GM12878 (cell line): ENCODE results near the gene DTX3. TPM values are rescaled to one million over a fixed set of nuclear protein-coding genes. Genes with fewer than 3 reads are reported as not detected.
A peak's percentile ranks its signal among the peaks of the same experiment; 100 is the strongest.

Source experiments
- ATAC-seq: fragments of 200-7000 bp; cut with Tn5 transposase; 3 replicates; pipeline ENCODE4 v1.9.1; 2020; ENCODE audit warnings: mild to moderate bottlenecking, moderate library complexity
- BruUV-seq: library from RNA; stranded (reverse); fragments of 400-500 nt; replicated peaks from 2 replicates; lab custom pipeline; 2021; lab: Mats Ljungman, UMichigan
- CTCF ChIA-PET: fragments of 300-600 bp; sonication (Branson Sonifier 250); formaldehyde crosslinking; extraction: SDS; loops from one replicate; lab custom pipeline; 2021; ENCODE audit warnings: inconsistent platforms; lab: Yijun Ruan, JAX
- POLR2A ChIA-PET: fragments of 350-600 bp; formaldehyde crosslinking; extraction: SDS; loops from one replicate; lab custom pipeline; 2021; ENCODE audit warnings: inconsistent platforms; lab: Charles Lee
- RAD21 ChIA-PET: fragments of 300-600 bp; sonication (Branson Sonifier 250); formaldehyde crosslinking; loops from one replicate; lab custom pipeline; 2023; ENCODE audit warnings: antibody characterized with exemption; ENCODE audit not compliant: unreplicated experiment; lab: Charles Lee
- SMC1A ChIA-PET: fragments of 300-600 bp; sonication (Branson Sonifier 250); formaldehyde crosslinking; loops from one replicate; lab custom pipeline; 2023; ENCODE audit not compliant: unreplicated experiment, uncharacterized antibody; lab: Charles Lee
- DNase-seq: peaks from one replicate; pipeline ENCODE4 v3.0.0-alpha.2; 2011; ENCODE audit warnings: low read depth, low spot score
- FAIRE-seq: peaks from 3 replicates; lab custom pipeline; 2011; peaks lifted over from hg19 to GRCh38; lab: Jason Lieb, UNC
- H2AFZ ChIP-seq: 2 replicates; pipeline ENCODE4 v1.6.0; 2011; ENCODE audit warnings: low read depth, low read length, control low read depth; ENCODE audit not compliant: control insufficient read depth
- H3K27ac ChIP-seq: 2 replicates; pipeline ENCODE4 v1.5.1; 2011; ENCODE audit warnings: control low read depth; ENCODE audit not compliant: control insufficient read depth, insufficient read depth
- H3K27me3 ChIP-seq, 2 experiments: replicated peaks in 1 of 2; 2 replicates each; pipeline versions ENCODE4 v1.6.0 to v1.6.1; 2011; ENCODE audit warnings: low read length in 1 of 2; ENCODE audit not compliant: control insufficient read depth in 2 of 2, insufficient read depth in 2 of 2
- H3K36me3 ChIP-seq, 2 experiments: 2 replicates each; pipeline ENCODE4 v1.5.1; 2011; ENCODE audit warnings: low read length in 1 of 2; ENCODE audit not compliant: control insufficient read depth in 2 of 2, insufficient read depth in 2 of 2
- H3K4me1 ChIP-seq: 2 replicates; pipeline ENCODE4 v1.6.1; 2011; ENCODE audit warnings: mild to moderate bottlenecking, low read length, moderate library complexity, mixed read lengths; ENCODE audit not compliant: control insufficient read depth, insufficient read depth
- H3K4me2 ChIP-seq: 2 replicates; pipeline ENCODE4 v1.6.0; 2011; ENCODE audit warnings: control low read depth; ENCODE audit not compliant: control insufficient read depth, insufficient read depth
- H3K4me3 ChIP-seq: fragments of 200-600 bp; sonication (generic); 2 replicates; pipeline ENCODE4 v1.5.1; 2016
- H3K79me2 ChIP-seq: 2 replicates; pipeline ENCODE4 v1.6.0; 2011; ENCODE audit warnings: low read length; ENCODE audit not compliant: control insufficient read depth, insufficient read depth
- H3K9ac ChIP-seq: 2 replicates; pipeline ENCODE4 v1.8.0; 2011; ENCODE audit warnings: low read length, control low read depth, mixed read lengths; ENCODE audit not compliant: control insufficient read depth, insufficient read depth
- H3K9me3 ChIP-seq: replicated peaks from 3 replicates; pipeline ENCODE4 v1.5.1; 2011; ENCODE audit warnings: mild to moderate bottlenecking, low read length; ENCODE audit not compliant: control insufficient read depth, insufficient read depth
- H4K20me1 ChIP-seq: 2 replicates; pipeline ENCODE4 v1.6.0; 2011; ENCODE audit not compliant: control insufficient read depth, insufficient read depth
- BACH1 ChIP-seq: fragments of 450-650 bp; IDR thresholded peaks from 2 replicates; pipeline ENCODE4 v1.6.1; 2017; ENCODE audit warnings: mild to moderate bottlenecking, borderline replicate concordance
- BHLHE40 ChIP-seq, 2 experiments: fragments of 450-650 bp in 1 of 2; IDR thresholded peaks; 2 replicates each; pipeline ENCODE4 v1.6.1; 2011 to 2017; ENCODE audit warnings: low read depth in 2 of 2, borderline replicate concordance in 1 of 2, improper control_type of control experiment in 1 of 2, low read length in 1 of 2, mild to moderate bottlenecking in 1 of 2
- BMI1 ChIP-seq: fragments of 450-650 bp; IDR thresholded peaks from 2 replicates; pipeline ENCODE4 v1.6.1; 2016; ENCODE audit warnings: mild to moderate bottlenecking, moderate library complexity, borderline replicate concordance
- IKZF2 ChIP-seq, 2 experiments: fragments of 450-650 bp; IDR thresholded peaks; 2 replicates each; pipeline ENCODE4 v1.6.1; 2017; ENCODE audit warnings: mild to moderate bottlenecking in 2 of 2, moderate library complexity in 2 of 2
- MXI1 ChIP-seq: fragments of 150-350 bp; IDR thresholded peaks from 2 replicates; pipeline ENCODE4 v1.6.1; 2011; ENCODE audit warnings: low read depth, mild to moderate bottlenecking, inconsistent platforms, low read length, improper control_type of control experiment
- NFYA ChIP-seq: IDR thresholded peaks from 2 replicates; pipeline ENCODE4 v1.6.1; 2011; ENCODE audit warnings: low read depth, mild to moderate bottlenecking, low read length, improper control_type of control experiment, borderline replicate concordance
- PAX8 ChIP-seq: fragments of 450-650 bp; IDR thresholded peaks from 2 replicates; pipeline ENCODE4 v1.6.1; 2017; ENCODE audit warnings: mild to moderate bottlenecking, moderate library complexity
- SUPT20H ChIP-seq: IDR thresholded peaks from 2 replicates; pipeline ENCODE4 v1.6.1; 2011; ENCODE audit warnings: low read depth, mild to moderate bottlenecking, low read length, moderate library complexity, borderline replicate concordance; ENCODE audit not compliant: control insufficient read depth
- TAF1 ChIP-seq: IDR thresholded peaks from 2 replicates; pipeline ENCODE4 v1.6.1; 2011; ENCODE audit warnings: mild to moderate bottlenecking, low read depth, low read length, borderline replicate concordance
- TBL1XR1 ChIP-seq: IDR thresholded peaks from 2 replicates; pipeline ENCODE4 v1.6.1; 2012; ENCODE audit warnings: low read depth, low read length, improper control_type of control experiment
- ZSCAN29 ChIP-seq: fragments of 450-650 bp; IDR thresholded peaks from 2 replicates; pipeline ENCODE4 v1.6.1; 2017; ENCODE audit warnings: mild to moderate bottlenecking, moderate library complexity
- WGBS: methylation state at CpG from one replicate; pipeline ENCODE4 v1.1.6; 2016; ENCODE audit warnings: low lambda C conversion rate; ENCODE audit not compliant: insufficient replicate concordance, insufficient coverage; ENCODE audit errors: missing lambda C conversion rate; 5-methylcytosine and 5-hydroxymethylcytosine counted together
- in situ Hi-C: fragments of 300-500 bp; cut with MboI; formaldehyde crosslinking; loops from 9 replicates; pipeline ENCODE4 v1.14.3; 2018; ENCODE audit warnings: mixed read lengths
- intact Hi-C: fragments of 100-400 bp; cut with micrococcal nuclease; formaldehyde crosslinking; loops from one replicate; pipeline ENCODE4 v1.14.2; 2022; ENCODE audit not compliant: unreplicated experiment
- polyA plus RNA-seq, 11 experiments: library from polyadenylated mRNA; depleted of rRNA in 4 of 11; unstranded in 6 of 11; stranded (reverse) in 5 of 11; fragments of >200 nt; fragmentation: Nextera tagmentation in 4 of 11; fragmentation: Illumina TruSeq in 1 of 11; extraction: Ambion mirVana in 4 of 11; extraction: Trizol in 1 of 11; gene quantifications; 1 replicate in 1 of 11; 2 replicates in 10 of 11; pipeline versions ENCODE4 v1.2.1 to v1.2.3, GENCODE V29; 2011 to 2016; ENCODE audit warnings: inconsistent platforms in 2 of 11, missing spikeins in 2 of 11, low read depth in 1 of 11
- total RNA-seq, 4 experiments: library from RNA; depleted of rRNA in 3 of 4; stranded (reverse); fragments of >200 nt in 3 of 4; fragmentation: Illumina TruSeq in 1 of 4; extraction: Trizol in 1 of 4; gene quantifications; 2 replicates each; pipeline versions ENCODE4 v1.2.1 to v1.2.3, GENCODE V29; 2013 to 2021
- TF ChIP-seq, protein P1 (sequence below): fragments of 450-650 bp; IDR thresholded peaks from 2 replicates; pipeline ENCODE4 v1.6.1; 2016; ENCODE audit warnings: mild to moderate bottlenecking, moderate library complexity, borderline replicate concordance
- TF ChIP-seq, protein P2 (sequence below): IDR thresholded peaks from 2 replicates; pipeline ENCODE4 v1.6.1; 2012; ENCODE audit warnings: low read depth, low read length, improper control_type of control experiment
- TF ChIP-seq, protein P3 (sequence below): fragments of 450-650 bp; IDR thresholded peaks from 2 replicates; pipeline ENCODE4 v1.6.1; 2017; ENCODE audit warnings: mild to moderate bottlenecking, low read depth, inconsistent platforms; ENCODE audit not compliant: poor library complexity, severe bottlenecking

Gene DTX3
- total and polyA plus RNA-seq, 10 of the 15 experiments (the other 5 are each of a cell fraction or from before 2014, with no cell fraction given), result 1.1 to 13.6 (median 5.6) TPM

DNA sequence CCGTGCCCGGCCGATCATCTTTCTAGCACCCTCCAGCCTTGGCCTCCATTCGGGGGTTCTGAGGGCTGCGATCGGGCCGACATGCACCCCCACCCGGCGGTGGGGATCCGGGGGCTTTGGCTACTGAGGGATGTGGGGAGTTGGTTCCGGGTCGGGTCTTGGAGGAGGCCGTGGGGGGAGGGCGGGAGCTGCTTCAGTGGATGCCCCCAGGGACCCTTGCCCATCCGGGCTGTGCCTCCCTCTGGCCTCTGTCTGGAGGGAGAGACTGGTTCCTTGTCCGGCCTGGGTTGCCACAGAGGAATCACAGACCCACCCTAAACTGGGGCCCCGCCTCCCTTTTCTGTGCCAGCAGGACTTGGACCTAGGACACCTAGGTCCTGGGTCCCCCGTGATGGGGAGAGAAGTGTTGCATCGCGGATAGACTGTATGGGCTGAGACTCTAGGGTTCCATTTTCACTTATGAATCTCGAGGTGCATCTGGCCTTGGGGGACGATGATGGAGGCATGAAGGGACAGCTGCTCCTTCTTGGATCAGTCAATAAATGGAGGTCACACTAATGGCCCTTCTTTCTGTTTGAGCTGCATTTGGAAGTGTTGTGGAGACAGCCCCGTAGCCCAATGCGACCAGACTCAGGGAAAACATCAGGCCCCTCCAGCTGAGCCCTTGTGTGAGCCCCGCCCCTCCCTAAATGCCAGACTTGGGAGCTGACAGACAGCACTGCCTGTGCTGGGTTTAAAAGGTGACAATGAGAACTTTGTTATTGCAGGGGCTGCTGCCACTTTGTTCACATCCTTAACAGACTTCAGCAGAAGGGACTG, 577 bp downstream of the DTX3 start:
- peak overlapping the region; percentile 32; the same call in 1 of the 2 replicates for H3K27ac ChIP-seq
- SMC1A ChIA-PET, result interaction anchor here (0.6 to 1.2 kb wide), 5 partner anchors 9 to 144 kb away, joined by 3 to 5 read pairs (median 3); no protein-coding TSS in a partner anchor
- DNase-seq (no peak), ATAC-seq (peak; percentile 46), FAIRE-seq (no peak)
- no peaks in the 10 kb centered on the region for H3K79me2 ChIP-seq
- intact Hi-C loops, result no loop called here
- in situ Hi-C loops, result no loop called here
- H3K27me3 ChIP-seq, result no peaks in the 10 kb centered on the region
- peak overlapping the region; percentile 86 for H3K4me2 ChIP-seq
- CTCF ChIA-PET, result interaction anchor here (0.6 to 2.0 kb wide), 5 partner anchors 9 to 365 kb away, joined by 3 to 8 read pairs (median 4); partner anchors contain the start of gene TSPAN31
- POLR2A ChIA-PET, result interaction anchor here (0.6 to 2.5 kb wide), 4 partner anchors 9 to 16 kb away, joined by 3 to 13 read pairs (median 4); partner anchors contain the start of gene PIP4K2C
- peaks cover 0 to 3% of the 10 kb centered on the region in 2 experiments; a peak in 2 of 4 replicates for H3K36me3 ChIP-seq
- H4K20me1 ChIP-seq, result no peaks in the 10 kb centered on the region
- H2AFZ ChIP-seq, result peak overlapping the region; percentile 97
- BruUV-seq, result TSS peak; percentile 62
- H3K4me1 ChIP-seq, result peaks cover 4% of the 10 kb centered on the region; the same call in 1 of the 2 replicates
- RAD21 ChIA-PET, result interaction anchor here (0.9 to 1.6 kb wide), 3 partner anchors 9 to 28 kb away, joined by 3 read pairs; partner anchors contain the start of gene B4GALNT1
- peak overlapping the region; percentile 75 for H3K9ac ChIP-seq
- no peaks in the 10 kb centered on the region for H3K9me3 ChIP-seq
- peak overlapping the region; percentile 83 for H3K4me3 ChIP-seq
- 33% methylated on average over 18 of the region's 25 CpGs for WGBS
- TF ChIP-seq NFYA (no peak), MXI1 (no peak), BACH1 (no peak), IKZF2 (IDR thresholded peaks at IDR 0.05) (no peak), TBL1XR1 (no peak), SUPT20H (no peak), PAX8 (no peak), ZSCAN29 (no peak), TAF1 (no peak), BMI1 (no peak), BHLHE40 (IDR thresholded peaks at IDR 0.05; ENCODE audit: borderline replicate concordance in 1 of 2, low read depth in 2 of 2, low read length in 1 of 2) (no peak)
- TF ChIP-seq, protein P1, sequence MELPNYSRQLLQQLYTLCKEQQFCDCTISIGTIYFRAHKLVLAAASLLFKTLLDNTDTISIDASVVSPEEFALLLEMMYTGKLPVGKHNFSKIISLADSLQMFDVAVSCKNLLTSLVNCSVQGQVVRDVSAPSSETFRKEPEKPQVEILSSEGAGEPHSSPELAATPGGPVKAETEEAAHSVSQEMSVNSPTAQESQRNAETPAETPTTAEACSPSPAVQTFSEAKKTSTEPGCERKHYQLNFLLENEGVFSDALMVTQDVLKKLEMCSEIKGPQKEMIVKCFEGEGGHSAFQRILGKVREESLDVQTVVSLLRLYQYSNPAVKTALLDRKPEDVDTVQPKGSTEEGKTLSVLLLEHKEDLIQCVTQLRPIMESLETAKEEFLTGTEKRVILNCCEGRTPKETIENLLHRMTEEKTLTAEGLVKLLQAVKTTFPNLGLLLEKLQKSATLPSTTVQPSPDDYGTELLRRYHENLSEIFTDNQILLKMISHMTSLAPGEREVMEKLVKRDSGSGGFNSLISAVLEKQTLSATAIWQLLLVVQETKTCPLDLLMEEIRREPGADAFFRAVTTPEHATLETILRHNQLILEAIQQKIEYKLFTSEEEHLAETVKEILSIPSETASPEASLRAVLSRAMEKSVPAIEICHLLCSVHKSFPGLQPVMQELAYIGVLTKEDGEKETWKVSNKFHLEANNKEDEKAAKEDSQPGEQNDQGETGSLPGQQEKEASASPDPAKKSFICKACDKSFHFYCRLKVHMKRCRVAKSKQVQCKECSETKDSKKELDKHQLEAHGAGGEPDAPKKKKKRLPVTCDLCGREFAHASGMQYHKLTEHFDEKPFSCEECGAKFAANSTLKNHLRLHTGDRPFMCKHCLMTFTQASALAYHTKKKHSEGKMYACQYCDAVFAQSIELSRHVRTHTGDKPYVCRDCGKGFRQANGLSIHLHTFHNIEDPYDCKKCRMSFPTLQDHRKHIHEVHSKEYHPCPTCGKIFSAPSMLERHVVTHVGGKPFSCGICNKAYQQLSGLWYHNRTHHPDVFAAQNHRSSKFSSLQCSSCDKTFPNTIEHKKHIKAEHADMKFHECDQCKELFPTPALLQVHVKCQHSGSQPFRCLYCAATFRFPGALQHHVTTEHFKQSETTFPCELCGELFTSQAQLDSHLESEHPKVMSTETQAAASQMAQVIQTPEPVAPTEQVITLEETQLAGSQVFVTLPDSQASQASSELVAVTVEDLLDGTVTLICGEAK, result no peak
- TF ChIP-seq, protein P2, sequence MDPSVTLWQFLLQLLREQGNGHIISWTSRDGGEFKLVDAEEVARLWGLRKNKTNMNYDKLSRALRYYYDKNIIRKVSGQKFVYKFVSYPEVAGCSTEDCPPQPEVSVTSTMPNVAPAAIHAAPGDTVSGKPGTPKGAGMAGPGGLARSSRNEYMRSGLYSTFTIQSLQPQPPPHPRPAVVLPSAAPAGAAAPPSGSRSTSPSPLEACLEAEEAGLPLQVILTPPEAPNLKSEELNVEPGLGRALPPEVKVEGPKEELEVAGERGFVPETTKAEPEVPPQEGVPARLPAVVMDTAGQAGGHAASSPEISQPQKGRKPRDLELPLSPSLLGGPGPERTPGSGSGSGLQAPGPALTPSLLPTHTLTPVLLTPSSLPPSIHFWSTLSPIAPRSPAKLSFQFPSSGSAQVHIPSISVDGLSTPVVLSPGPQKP, result no peak
- TF ChIP-seq, protein P3, sequence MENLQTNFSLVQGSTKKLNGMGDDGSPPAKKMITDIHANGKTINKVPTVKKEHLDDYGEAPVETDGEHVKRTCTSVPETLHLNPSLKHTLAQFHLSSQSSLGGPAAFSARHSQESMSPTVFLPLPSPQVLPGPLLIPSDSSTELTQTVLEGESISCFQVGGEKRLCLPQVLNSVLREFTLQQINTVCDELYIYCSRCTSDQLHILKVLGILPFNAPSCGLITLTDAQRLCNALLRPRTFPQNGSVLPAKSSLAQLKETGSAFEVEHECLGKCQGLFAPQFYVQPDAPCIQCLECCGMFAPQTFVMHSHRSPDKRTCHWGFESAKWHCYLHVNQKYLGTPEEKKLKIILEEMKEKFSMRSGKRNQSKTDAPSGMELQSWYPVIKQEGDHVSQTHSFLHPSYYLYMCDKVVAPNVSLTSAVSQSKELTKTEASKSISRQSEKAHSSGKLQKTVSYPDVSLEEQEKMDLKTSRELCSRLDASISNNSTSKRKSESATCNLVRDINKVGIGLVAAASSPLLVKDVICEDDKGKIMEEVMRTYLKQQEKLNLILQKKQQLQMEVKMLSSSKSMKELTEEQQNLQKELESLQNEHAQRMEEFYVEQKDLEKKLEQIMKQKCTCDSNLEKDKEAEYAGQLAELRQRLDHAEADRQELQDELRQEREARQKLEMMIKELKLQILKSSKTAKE, result no peak
